Esophagus muscularis mucosa (tissue), 4 donors: ENCODE results near the gene PXDN.

Experiments
- EP300 ChIP-seq: sonication (generic); formaldehyde crosslinking; IDR thresholded peaks from one replicate; pipeline ENCODE4 v1.6.1; 2017; ENCODE audit warnings: antibody characterized with exemption
- POLR2A ChIP-seq: fragments of 450-650 bp; IDR thresholded peaks from one replicate; pipeline ENCODE4 v1.6.1; 2017; ENCODE audit warnings: antibody characterized with exemption, moderate library complexity, mild to moderate bottlenecking, low read depth
- POLR2AphosphoS5 ChIP-seq, 2 donors: sonication (generic); formaldehyde crosslinking; IDR thresholded peaks; one replicate each; pipeline ENCODE4 v1.6.1; 2017; ENCODE audit warnings: antibody characterized with exemption in 2 of 2
- TF ChIP-seq, protein P1 (sequence below), 3 experiments: fragments of 200-600 bp in 2 of 3; fragments of 450-650 bp in 1 of 3; sonication (generic) in 2 of 3; IDR thresholded peaks; one replicate each; pipeline ENCODE4 v1.5.1; 2017 to 2019; ENCODE audit warnings: antibody characterized with exemption in 3 of 3, mild to moderate bottlenecking in 2 of 3, moderate library complexity in 1 of 3

- TF ChIP-seq, protein P1, sequence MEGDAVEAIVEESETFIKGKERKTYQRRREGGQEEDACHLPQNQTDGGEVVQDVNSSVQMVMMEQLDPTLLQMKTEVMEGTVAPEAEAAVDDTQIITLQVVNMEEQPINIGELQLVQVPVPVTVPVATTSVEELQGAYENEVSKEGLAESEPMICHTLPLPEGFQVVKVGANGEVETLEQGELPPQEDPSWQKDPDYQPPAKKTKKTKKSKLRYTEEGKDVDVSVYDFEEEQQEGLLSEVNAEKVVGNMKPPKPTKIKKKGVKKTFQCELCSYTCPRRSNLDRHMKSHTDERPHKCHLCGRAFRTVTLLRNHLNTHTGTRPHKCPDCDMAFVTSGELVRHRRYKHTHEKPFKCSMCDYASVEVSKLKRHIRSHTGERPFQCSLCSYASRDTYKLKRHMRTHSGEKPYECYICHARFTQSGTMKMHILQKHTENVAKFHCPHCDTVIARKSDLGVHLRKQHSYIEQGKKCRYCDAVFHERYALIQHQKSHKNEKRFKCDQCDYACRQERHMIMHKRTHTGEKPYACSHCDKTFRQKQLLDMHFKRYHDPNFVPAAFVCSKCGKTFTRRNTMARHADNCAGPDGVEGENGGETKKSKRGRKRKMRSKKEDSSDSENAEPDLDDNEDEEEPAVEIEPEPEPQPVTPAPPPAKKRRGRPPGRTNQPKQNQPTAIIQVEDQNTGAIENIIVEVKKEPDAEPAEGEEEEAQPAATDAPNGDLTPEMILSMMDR (IDR thresholded peaks at IDR 0.05) = no peak
- TF ChIP-seq POLR2A (no peak), POLR2AphosphoS5 (IDR thresholded peaks at IDR 0.05) (peak in 1 of 2 donors; percentile 52), EP300 (no peak)
These were observed 115.4 kb downstream of the PXDN start for GRCh38 chr2:1628893-1629292.
